Thyroid gland (tissue), 4 donors: ENCODE measurements around the gene NKAIN4. TPM values are rescaled to one million over a fixed set of nuclear protein-coding genes. Genes with fewer than 3 reads are reported as not detected.

ENCODE experiments used
- DNase-seq, 2 donors: peaks; one replicate each; pipeline ENCODE4 v3.0.0-alpha.2; 2019
- H3K27ac ChIP-seq, 3 donors: fragments of 200-600 bp; sonication (generic); 1 replicate in 2 of 3; 2 replicates in 1 of 3; pipeline ENCODE4 v1.5.1; 2016 to 2019; ENCODE audit warnings: mild to moderate bottlenecking in 1 of 3, moderate library complexity in 1 of 3
- H3K27me3 ChIP-seq: fragments of 200-600 bp; sonication (generic); one replicate; pipeline ENCODE4 v1.5.1; 2019
- H3K36me3 ChIP-seq, 2 donors: fragments of 200-600 bp; sonication (generic); one replicate each; pipeline ENCODE4 v1.5.1; 2016 to 2019
- H3K4me1 ChIP-seq, 2 donors: fragments of 200-600 bp; sonication (generic); one replicate each; pipeline ENCODE4 v1.5.1; 2017 to 2019
- H3K4me3 ChIP-seq, 3 donors: fragments of 200-600 bp; sonication (generic); replicated peaks in 1 of 3; 1 replicate in 2 of 3; 2 replicates in 1 of 3; pipeline ENCODE4 v1.5.1; 2016; ENCODE audit warnings: mild to moderate bottlenecking in 1 of 3
- H3K9me3 ChIP-seq: fragments of 200-600 bp; sonication (generic); one replicate; pipeline ENCODE4 v1.5.1; 2017
- CTCF ChIP-seq, 6 experiments: fragments of 200-600 bp in 3 of 6; fragments of 450-650 bp in 3 of 6; sonication (generic) in 3 of 6; IDR thresholded peaks; one replicate each; pipeline ENCODE4 v1.5.1; 2016 to 2019; ENCODE audit warnings: antibody characterized with exemption in 6 of 6, mild to moderate bottlenecking in 2 of 6, inconsistent platforms in 1 of 6, moderate library complexity in 1 of 6
- POLR2A ChIP-seq, 2 donors: fragments of 450-650 bp; IDR thresholded peaks; one replicate each; pipeline ENCODE4 v1.6.1; 2017; ENCODE audit warnings: antibody characterized with exemption in 2 of 2, mild to moderate bottlenecking in 2 of 2, moderate library complexity in 1 of 2
- WGBS, 2 donors: methylation state at CpG; one replicate each; pipeline ENCODE4 v1.1.5; 2017; 5-methylcytosine and 5-hydroxymethylcytosine counted together
- intact Hi-C: fragments of 100-400 bp; cut with DNase I; formaldehyde crosslinking; loops from one replicate; pipeline ENCODE4 v1.15.1; 2023
- total RNA-seq, 4 donors: library from RNA; depleted of rRNA; stranded (reverse); fragments of >200 nt; gene quantifications; one replicate each; pipeline ENCODE4 v1.2.3, GENCODE V29; 2016

The NKAIN4 gene
- total RNA-seq, 4 donors from 2014 or later: 0.45 to 5.5 (median 0.67) TPM; not detected in 1

- intact Hi-C loops: no loop called here
- H3K4me1 ChIP-seq: no peaks in the 10 kb centered on the region
- no peaks in the 10 kb centered on the region for H3K27me3 ChIP-seq
- H3K9me3 ChIP-seq: no peaks in the 10 kb centered on the region
- DNase-seq: no peak
- H3K4me3 ChIP-seq: no peak overlapping the region
- 93 to 94% methylated on average over 28 to 34 of the region's 38 CpGs for WGBS, 2 donors
- no peak overlapping the region for H3K27ac ChIP-seq
- peaks cover 52 to 68% of the 10 kb centered on the region in 2 donors for H3K36me3 ChIP-seq
- TF ChIP-seq POLR2A (IDR thresholded peaks at IDR 0.05): no peak
- no peak for TF ChIP-seq CTCF (IDR thresholded peaks at IDR 0.05)
Measured at GRCh38 chr20:63281742-63282665, 27.7 kb upstream of the NKAIN4 start.

- intact Hi-C loops: no loop called here
- Histone ChIP-seq H3K4me3 (no peak overlapping the region), H3K36me3 (peaks cover 58 to 73% of the 10 kb centered on the region in 2 donors), H3K27ac (no peak overlapping the region), H3K27me3 (no peaks in the 10 kb centered on the region), H3K9me3 (no peaks in the 10 kb centered on the region), H3K4me1 (no peaks in the 10 kb centered on the region)
- TF ChIP-seq POLR2A (IDR thresholded peaks at IDR 0.05): no peak
- no peak for TF ChIP-seq CTCF (IDR thresholded peaks at IDR 0.05)
- DNase-seq: no peak
- 82 to 85% methylated on average over 17 to 19 of the region's 19 CpGs for WGBS, 2 donors
Measured at GRCh38 chr20:63280929-63281545, 26.8 kb upstream of the NKAIN4 start.

GRCh38 chr20:63280371-63280770 lies 26.1 kb upstream of the NKAIN4 start:
- WGBS, 2 donors: 93 to 94% methylated on average over 6 of the region's 6 CpGs
- Histone ChIP-seq H3K36me3 (peaks cover 56 to 68% of the 10 kb centered on the region in 2 donors), H3K27me3 (no peaks in the 10 kb centered on the region), H3K27ac (no peak overlapping the region), H3K4me3 (no peak overlapping the region), H3K9me3 (no peaks in the 10 kb centered on the region), H3K4me1 (no peaks in the 10 kb centered on the region)
- no peak for DNase-seq
- intact Hi-C loops: no loop called here
- TF ChIP-seq POLR2A (IDR thresholded peaks at IDR 0.05) (no peak), CTCF (IDR thresholded peaks at IDR 0.05) (no peak)

GRCh38 chr20:63279931-63280330 lies 25.7 kb upstream of the NKAIN4 start:
- no peak for TF ChIP-seq POLR2A (IDR thresholded peaks at IDR 0.05)
- TF ChIP-seq CTCF (IDR thresholded peaks at IDR 0.05): no peak
- WGBS, 2 donors: 95 to 96% methylated on average over 15 of the region's 15 CpGs
- no peak for DNase-seq
- Histone ChIP-seq H3K4me1 (no peaks in the 10 kb centered on the region), H3K27ac (no peak overlapping the region), H3K4me3 (no peak overlapping the region), H3K9me3 (no peaks in the 10 kb centered on the region), H3K36me3 (peaks cover 56 to 68% of the 10 kb centered on the region in 2 donors), H3K27me3 (no peaks in the 10 kb centered on the region)
- intact Hi-C loops: no loop called here

GRCh38 chr20:63278661-63279060 lies 24.4 kb upstream of the NKAIN4 start:
- no peak overlapping the region for H3K4me3 ChIP-seq

More at GRCh38 chr20:63278661-63279060, 24.4 kb upstream of the NKAIN4 start:
- TF ChIP-seq CTCF (IDR thresholded peaks at IDR 0.05): no peak
- TF ChIP-seq POLR2A (IDR thresholded peaks at IDR 0.05): no peak
- Histone ChIP-seq H3K27ac (no peak overlapping the region), H3K27me3 (no peaks in the 10 kb centered on the region), H3K4me1 (peaks cover 9 to 12% of the 10 kb centered on the region in 2 donors), H3K36me3 (peaks cover 56 to 68% of the 10 kb centered on the region in 2 donors), H3K9me3 (no peaks in the 10 kb centered on the region)
- intact Hi-C loops: no loop called here
- WGBS, 2 donors: 84 to 87% methylated on average over 16 to 17 of the region's 17 CpGs
- no peak for DNase-seq
